ENCODE results near the gene TRNT1.

Gene TRNT1

GRCh38 chr3:3126477-3127431 lies at the start of gene TRNT1:
Gene TRNT1 (plus strand): TSS chr3:3126940. CDS start chr3:3129041, 2,101 bp downstream.
- DNase-seq: peak; percentile 46 to 86

DNA sequence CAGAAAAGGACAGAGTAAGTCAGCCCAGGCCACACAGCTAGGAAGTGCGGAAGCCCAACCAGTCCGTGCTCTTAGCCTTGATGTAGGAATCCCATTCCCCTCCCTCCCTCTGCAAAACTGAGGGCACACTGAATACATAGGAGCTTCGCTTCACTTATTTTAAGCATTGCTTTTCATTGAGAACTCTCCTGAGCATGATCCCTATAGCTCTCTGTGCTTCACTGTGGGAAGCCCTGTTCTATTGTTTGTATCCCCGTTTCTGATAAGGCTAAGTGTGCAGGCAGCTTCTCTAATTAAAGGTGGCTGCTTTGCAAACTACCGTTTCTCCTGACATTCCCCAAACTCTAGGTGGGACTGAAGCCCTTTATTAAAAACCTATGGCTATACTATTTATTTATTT lies 46.4 kb upstream of the TRNT1 start:
- no peak for DNase-seq

DNA sequence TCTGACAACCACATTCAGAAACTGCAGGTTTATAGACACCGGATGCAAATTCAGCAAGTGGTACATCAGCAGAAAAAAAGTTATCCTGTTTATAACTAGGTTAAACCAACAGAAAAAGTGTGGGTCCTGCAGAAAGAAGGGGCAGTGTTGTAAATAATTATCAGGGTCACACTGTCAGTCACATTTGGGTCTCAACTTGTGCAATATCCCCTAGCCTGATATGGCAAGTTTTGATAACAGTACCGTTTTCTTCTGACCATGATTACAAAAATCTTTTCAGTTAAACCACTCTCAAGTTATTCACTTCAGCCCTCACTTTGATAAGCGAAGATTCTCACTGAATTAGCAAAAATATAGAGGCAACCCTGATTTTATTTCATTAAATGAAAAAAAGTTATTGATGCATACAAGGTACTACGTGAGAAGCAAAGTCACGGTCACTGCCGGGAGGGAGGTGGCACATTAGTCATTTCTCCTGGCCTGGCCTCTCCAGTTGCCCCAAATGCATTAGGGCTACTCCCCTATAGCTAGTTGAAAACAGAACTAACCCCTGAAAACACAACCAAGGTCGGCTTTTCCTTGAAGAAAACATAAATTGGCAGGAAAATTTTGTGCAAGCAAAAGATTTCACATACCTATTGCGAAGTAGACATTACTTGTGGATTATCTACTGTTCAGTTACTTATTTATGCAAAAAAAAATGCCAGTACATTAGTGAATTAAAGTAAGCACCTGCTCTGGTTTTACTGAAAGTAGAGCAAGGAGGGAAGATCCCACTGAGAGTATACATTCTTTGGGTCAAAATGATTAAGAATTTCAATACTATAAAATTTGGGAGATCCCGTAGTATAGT lies 45.1 kb upstream of the TRNT1 start:
- DNase-seq: no peak

GRCh38 chr3:3082234-3082924 lies 44.4 kb upstream of the TRNT1 start:
- no peak for DNase-seq

DNA sequence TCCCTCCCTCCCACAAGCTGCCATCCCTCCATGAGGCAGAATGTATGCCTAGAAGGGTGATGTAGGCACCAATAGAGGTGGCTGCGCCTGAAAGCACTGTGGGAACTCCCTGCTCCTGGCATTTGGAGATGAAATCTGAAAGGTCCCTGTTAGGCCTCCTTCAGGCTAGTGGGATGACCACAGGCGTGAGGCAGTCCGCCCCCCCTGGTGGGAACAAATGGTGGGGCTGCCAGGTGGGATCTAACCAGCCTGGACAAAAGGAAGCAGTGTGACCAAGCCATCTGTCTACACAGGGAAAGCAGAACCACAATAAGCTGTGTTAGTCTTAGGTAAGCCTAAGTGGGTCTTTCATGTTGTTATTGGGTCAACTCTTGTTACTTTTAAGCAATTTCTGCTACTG lies 41.9 kb upstream of the TRNT1 start:
- no peak for DNase-seq

DNA sequence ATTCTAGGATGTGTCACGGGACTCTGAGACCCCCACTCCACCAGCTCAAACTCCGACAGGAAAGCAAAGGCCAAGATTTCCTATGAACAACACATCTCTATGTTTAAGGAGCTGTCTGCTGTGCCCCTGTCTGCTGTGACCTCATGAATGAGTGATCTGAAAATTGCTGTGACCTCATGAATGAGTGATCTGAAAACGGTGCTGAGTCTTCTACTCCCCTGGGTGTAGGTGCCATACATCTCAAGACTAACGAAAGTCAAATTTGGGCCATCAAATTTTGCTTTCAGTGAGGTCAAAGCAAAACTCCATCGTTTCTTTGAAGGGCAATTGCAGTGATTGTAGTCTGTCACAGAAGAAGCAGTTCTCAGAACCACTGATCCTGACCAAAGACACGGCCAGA lies 41.0 kb upstream of the TRNT1 start:
- DNase-seq: no peak

- DNase-seq: no peak
Observed at GRCh38 chr3:3086239-3086638, 40.5 kb upstream of the TRNT1 start.

DNA sequence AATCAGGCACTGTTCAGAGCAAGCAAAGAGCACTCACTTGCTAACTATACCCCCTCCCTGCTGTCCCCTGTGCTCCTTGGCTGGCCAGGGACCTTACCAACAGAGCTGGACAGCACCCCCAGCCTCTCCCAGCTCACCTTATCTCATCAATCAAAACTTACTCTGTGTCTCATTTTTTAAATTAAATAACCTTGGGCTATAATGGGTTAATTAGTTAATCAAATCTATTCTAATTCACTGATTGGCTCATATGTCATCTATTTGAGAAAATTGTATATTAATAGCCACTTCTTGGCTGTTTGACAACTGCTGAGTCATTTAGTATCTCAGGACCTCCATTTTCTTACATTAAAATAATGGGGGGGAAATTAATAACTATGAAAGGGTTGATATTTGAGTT lies 39.5 kb upstream of the TRNT1 start:
- no peak for DNase-seq

GRCh38 chr3:3087716-3088465 lies 38.8 kb upstream of the TRNT1 start:
- no peak for DNase-seq

DNA sequence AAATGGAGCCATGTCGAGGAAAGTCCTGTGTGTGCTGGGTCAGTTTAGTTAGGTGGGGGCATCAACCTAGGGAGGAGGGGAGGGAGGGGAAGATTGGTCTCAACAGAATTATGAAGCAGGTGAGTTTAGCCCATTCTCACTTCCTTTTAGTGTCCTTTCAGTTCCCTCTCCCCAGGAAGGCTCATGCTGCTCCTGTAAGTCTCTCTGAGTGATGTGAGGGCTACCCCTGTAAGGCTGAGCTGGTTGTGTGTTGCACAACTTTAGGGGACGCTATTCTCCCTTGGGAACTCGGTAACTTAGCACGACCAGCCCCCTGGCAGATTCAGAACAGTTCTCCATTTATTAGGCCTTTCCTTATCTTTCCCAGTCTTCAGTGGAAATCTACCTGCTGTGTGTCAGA lies 37.7 kb upstream of the TRNT1 start:
- DNase-seq: no peak

DNA sequence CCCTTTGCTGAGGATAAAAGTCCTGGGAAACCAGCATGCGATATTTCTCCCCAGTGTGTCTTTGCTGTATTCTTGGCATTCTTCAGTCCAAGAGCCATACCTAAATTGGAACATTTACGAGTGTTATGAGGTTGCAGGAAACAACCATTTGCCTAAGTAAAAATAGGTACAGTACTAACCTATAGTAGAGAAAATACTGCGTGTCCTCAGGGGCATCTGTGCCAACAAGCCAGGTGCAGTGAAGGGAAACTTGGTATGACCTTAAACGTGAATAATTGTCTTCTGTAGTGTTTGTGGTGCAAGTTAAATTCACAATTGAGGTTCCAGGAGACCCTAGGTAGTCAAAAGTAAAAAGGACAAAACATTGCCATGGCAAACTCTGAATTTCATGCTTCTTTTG lies 28.8 kb upstream of the TRNT1 start:
- DNase-seq: no peak

DNA sequence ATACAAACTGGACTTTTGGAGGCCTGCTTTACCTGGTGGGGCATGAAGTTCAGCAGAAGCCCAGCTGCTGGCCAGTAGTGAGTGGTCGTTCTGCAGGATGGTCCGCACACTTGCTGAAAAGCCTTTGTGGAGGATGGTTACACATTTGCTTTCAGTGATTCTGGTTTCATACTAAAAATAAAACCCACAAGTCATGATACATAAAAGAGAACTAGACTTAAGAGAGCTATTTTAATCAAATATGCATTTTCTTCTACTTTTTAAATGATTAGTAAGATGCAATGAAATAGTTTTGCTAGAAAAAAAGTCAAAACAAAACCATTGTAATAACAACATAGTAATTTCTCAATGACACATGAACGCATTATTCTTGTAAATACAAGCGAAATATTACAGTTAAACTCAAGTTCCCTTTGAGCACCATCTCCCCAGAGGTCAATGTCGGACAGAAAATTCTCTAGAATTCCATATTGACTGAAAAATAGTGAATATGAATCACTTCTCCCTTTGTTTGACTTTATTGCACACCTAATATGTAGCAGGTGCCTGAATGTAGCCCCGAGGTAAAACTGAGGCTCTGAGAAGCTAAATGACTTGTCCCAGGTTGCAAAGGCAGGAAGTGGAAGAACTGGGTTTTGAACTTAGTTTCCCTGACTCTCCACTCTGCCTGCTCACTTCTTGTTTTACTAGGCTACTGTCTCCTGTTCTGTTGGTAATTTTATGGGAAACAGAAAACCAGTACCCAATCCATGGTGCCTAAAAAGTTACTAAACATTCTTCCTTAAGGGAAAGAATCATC lies 24.9 kb upstream of the TRNT1 start:
- no peak for DNase-seq

DNA sequence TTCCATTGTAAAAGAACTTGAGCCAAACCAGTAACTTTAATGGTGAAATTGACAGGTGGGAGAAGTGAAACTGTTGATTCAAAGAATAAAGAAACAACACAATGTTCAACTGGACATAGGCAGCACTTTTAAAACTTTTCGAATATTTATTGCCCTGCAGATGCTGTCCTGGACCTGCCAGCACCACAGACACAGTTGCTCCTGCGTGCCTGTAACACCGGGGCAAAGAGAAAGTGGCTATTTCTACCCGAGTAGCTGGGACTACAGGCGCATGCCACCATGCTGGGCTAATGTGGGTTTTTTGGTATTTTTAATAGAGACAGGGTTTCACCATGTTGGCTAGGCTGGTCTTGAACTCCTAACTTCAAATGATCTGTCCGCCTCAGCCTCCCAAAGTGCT lies 24.0 kb upstream of the TRNT1 start:
- no peak for DNase-seq

GRCh38 chr3:3105246-3105645 lies 21.5 kb upstream of the TRNT1 start:
- no peak for DNase-seq

- DNase-seq: no peak
Observed at GRCh38 chr3:3105815-3106214, 20.9 kb upstream of the TRNT1 start.

- no peak for DNase-seq
Observed at GRCh38 chr3:3107181-3107580, 19.6 kb upstream of the TRNT1 start.

DNA sequence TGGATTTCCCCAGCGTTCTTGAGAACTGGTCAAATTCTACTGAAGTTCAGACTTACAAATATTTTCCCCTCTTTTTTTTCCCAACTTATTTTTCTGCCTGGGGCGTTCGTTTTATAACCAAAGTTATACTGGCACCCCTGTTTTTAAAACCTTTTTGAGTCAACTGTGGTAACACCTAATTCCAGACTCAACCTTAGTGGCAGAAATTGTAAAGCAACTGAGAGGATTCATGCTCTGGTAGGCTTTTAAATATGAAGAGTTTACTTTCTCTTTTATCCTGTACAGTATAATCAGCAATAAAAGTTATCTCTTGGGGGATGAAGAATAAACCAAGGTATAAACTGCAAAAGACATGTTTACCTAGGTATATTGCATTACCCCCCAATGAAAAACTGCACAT lies 18.9 kb upstream of the TRNT1 start:
- no peak for DNase-seq

DNA sequence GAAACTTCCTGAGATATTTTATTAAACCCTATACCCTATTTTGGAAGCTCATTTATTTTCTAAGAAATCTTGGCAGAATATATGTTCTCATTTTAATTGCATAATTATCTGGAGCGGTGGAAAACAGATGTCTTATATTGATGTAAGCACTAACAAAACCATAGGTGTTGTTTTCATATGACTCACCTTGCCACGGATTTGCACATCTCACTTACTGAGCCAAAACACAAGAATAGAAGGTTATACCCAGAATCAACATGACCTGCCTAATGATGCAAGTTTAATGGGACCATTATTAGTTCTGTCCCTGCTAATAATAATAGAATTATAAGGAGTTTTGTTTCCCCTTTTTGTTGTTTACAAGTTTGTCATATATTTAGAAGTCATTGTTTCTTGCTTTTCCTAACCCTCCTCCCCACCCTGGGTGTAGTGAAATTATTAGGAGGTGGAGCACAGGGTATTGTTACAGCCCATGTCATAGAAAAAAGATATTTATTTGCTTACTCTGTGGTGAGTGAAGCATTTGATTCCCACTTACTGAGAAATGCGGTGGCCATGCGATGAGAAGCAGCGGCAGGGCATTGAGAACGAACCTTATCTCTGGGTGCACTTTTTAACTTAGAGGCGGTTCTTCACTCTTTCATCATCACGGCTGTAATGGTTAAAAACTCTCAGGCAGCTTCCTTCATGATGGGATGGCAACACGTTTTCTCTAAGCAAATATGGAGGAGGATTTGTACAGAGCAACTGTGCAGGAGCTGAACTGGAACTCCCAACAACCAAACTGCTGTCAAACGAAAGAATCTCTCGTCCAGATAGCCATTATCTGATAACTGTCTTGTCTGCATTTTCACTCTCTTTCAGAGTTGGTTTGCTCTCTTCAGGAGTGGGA lies 17.1 kb upstream of the TRNT1 start:
- no peak for DNase-seq

DNA sequence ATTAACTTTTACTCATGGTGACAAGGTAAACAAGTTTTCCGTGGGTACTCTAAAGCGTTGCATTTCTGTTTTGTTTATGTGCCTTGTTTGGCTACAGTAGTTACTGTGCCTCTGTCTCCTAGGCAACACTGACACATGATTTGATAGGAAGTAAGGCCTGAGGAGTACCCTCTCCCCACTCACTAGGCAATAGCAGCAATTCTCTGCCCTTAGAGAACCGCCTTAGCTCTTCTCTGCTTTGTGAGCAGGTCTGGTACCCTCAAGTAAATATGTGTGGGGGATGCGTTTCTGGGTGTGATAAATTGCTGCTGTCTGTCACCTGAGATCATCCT lies 16.5 kb upstream of the TRNT1 start, which contains the start of gene IL5RA:
Gene IL5RA (minus strand): TSS at position 76 of the 332 bp plus-strand sequence. CDS start 5,390 bp downstream, outside the sequence.
- no peak for DNase-seq

DNA sequence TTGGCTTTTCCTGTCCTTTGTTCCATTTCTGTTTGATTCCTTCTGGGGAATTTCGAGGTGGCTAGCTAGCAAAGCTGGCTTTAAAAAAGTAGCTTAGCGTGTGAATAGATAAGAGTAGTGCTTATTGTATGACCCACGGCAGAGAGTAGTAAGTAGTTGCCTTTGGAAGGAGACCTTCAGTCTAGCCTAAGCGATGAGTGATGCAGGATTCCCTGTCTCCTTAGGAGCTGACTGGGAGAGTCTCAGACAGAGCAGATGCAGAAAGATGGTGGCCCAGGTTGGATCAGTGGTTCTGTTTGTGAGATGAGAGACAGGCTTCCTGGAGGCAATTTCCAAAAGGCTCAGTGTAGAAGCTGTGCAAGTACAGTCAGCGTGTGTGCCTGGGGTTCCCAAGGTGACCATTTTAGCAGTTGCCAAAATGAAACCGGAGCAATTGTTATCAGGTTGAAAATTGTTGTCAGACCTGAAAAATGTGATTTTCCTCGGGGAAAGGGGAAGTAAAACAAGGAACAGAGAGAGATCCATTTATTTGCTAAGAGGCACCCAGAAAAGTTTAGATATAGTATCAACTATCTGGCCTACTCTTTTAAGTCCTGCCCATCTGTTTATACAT lies 15.9 kb upstream of the TRNT1 start:
- no peak for DNase-seq

Data from NCI-H446 (cell line).